Endothelial cell of hepatic sinusoid (primary cell): ENCODE data around the gene SH3D19.

Experiments
- in situ Hi-C: cut with HindIII; loops from 2 replicates; pipeline ENCODE4 v1.10.0; 2017; ENCODE audit warnings: low sequenced_read_pairs

Gene SH3D19

GRCh38 chr4:151233600-151233999 lies 91.8 kb downstream of the SH3D19 start:
- in situ Hi-C loops = no loop called here

GRCh38 chr4:151231915-151232595 lies 93.3 kb downstream of the SH3D19 start:
- in situ Hi-C loops = no loop called here

GRCh38 chr4:151228189-151229119 lies 97.0 kb downstream of the SH3D19 start:
- in situ Hi-C loops = no loop called here

GRCh38 chr4:151227731-151228130 lies 97.7 kb downstream of the SH3D19 start:
- in situ Hi-C loops = no loop called here

GRCh38 chr4:151227172-151227571 lies 98.2 kb downstream of the SH3D19 start:
- in situ Hi-C loops = no loop called here

- in situ Hi-C loops = no loop called here
These were observed 99.1 kb downstream of the SH3D19 start for GRCh38 chr4:151226004-151226932.

GRCh38 chr4:151223465-151223864 lies 101.9 kb downstream of the SH3D19 start:
- in situ Hi-C loops = no loop called here

- in situ Hi-C loops = no loop called here
These were observed 105.5 kb downstream of the SH3D19 start for GRCh38 chr4:151219948-151220347.

GRCh38 chr4:151219091-151219490 lies 106.3 kb downstream of the SH3D19 start:
- in situ Hi-C loops = no loop called here

GRCh38 chr4:151218343-151218742 lies 107.1 kb downstream of the SH3D19 start:
- in situ Hi-C loops = no loop called here

GRCh38 chr4:151217326-151217725 lies 108.1 kb downstream of the SH3D19 start:
- in situ Hi-C loops = no loop called here

GRCh38 chr4:151215295-151215694 lies 110.1 kb downstream of the SH3D19 start:
- in situ Hi-C loops = no loop called here

- in situ Hi-C loops = no loop called here
These were observed 117.5 kb downstream of the SH3D19 start for GRCh38 chr4:151207868-151208267.

- in situ Hi-C loops = no loop called here
These were observed 118.2 kb downstream of the SH3D19 start for GRCh38 chr4:151207186-151207585.

GRCh38 chr4:151206241-151207005 lies 119.0 kb downstream of the SH3D19 start:
- in situ Hi-C loops = no loop called here

- in situ Hi-C loops = no loop called here
These were observed 119.7 kb downstream of the SH3D19 start for GRCh38 chr4:151205722-151206121.

GRCh38 chr4:151204925-151205524 lies 120.4 kb downstream of the SH3D19 start:
- in situ Hi-C loops = no loop called here

GRCh38 chr4:151202851-151203455 lies 122.5 kb downstream of the SH3D19 start:
- in situ Hi-C loops = no loop called here

- in situ Hi-C loops = no loop called here
These were observed 123.0 kb downstream of the SH3D19 start for GRCh38 chr4:151202381-151202780.
